Astrocyte of the spinal cord (primary cell): ENCODE data around the gene TIGD3.
A peak's percentile ranks its signal among the peaks of the same experiment; 100 is the strongest.

Source experiments
- DNase-seq: peaks from one replicate; pipeline ENCODE4 v3.0.0; 2011; ENCODE audit warnings: low read depth, low spot score
- H3K4me3 ChIP-seq: 2 replicates; pipeline ENCODE4 v1.5.1; 2011; ENCODE audit warnings: low read depth, mild to moderate bottlenecking, low read length, moderate library complexity
- in situ Hi-C: cut with HindIII; loops from 2 replicates; pipeline ENCODE4 v1.10.0; 2017; ENCODE audit warnings: low sequenced_read_pairs
- TF ChIP-seq, protein P1 (sequence below): IDR thresholded peaks from 2 replicates; pipeline ENCODE4 v1.5.1; 2012; ENCODE audit warnings: low read depth, mild to moderate bottlenecking, low read length, inconsistent platforms

The TIGD3 gene

DNA sequence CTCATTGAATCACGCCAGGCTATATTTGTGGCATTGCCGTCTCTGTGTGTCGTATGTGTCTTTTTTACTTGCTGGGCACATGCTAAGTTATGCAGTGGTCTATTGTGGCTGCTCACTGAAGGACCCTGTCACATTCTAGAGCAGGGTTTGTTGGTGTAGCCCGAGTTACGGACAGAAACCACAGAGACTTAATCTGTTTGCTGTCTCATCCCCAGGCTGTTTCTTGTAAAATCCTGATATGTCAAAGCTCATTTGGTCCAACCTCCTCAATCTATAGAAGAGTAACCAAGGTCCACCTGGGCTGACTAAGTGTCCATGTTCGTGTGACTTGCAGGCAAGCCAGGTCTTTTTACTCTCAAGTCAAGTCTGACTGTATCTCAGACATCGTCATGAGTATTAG lies 15.9 kb upstream of the TIGD3 start:
- in situ Hi-C loops: no loop called here
- DNase-seq: no peak
- TF ChIP-seq, protein P1, sequence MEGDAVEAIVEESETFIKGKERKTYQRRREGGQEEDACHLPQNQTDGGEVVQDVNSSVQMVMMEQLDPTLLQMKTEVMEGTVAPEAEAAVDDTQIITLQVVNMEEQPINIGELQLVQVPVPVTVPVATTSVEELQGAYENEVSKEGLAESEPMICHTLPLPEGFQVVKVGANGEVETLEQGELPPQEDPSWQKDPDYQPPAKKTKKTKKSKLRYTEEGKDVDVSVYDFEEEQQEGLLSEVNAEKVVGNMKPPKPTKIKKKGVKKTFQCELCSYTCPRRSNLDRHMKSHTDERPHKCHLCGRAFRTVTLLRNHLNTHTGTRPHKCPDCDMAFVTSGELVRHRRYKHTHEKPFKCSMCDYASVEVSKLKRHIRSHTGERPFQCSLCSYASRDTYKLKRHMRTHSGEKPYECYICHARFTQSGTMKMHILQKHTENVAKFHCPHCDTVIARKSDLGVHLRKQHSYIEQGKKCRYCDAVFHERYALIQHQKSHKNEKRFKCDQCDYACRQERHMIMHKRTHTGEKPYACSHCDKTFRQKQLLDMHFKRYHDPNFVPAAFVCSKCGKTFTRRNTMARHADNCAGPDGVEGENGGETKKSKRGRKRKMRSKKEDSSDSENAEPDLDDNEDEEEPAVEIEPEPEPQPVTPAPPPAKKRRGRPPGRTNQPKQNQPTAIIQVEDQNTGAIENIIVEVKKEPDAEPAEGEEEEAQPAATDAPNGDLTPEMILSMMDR: no peak
- no peak overlapping the region for H3K4me3 ChIP-seq

DNA sequence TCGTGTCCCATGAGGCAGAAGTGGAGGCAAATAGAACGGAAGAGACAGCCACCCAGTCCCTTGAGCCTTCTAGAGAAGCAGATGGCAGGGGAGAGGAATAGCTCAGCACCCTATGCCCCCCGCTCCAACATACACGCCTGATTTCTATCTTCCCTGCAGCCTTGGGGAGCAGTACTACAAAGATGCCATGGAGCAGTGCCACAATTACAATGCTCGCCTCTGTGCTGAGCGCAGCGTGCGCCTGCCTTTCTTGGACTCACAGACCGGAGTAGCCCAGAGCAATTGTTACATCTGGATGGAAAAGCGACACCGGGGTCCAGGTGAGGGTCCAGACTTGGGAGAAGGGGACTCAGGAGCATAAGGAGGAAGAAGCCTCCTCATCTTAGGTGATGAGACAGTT lies 14.3 kb upstream of the TIGD3 start:
- in situ Hi-C loops: no loop called here
- TF ChIP-seq, protein P1: no peak
- DNase-seq: no peak
- no peak overlapping the region for H3K4me3 ChIP-seq

DNA sequence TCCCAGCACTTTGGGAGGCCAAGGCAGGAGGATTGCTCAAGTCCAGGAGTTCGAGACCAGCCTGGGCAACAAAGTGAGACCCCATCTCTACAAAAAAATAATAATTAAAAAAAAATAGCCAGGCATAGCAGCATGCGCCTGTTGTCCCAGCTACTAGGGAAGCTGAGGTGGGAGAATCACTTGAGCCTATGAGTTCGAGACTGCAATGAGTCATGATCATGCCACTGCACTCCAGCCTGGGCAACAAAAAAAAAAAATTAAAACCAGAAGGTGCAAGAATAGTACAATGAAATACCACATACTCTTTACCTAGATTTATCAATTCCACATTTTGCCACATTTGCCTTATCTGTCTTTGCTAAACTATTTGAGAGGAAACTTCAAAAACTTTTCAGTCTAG lies 12.7 kb upstream of the TIGD3 start:
- DNase-seq: no peak
- TF ChIP-seq, protein P1: no peak
- H3K4me3 ChIP-seq: no peak overlapping the region
- in situ Hi-C loops: no loop called here

DNA sequence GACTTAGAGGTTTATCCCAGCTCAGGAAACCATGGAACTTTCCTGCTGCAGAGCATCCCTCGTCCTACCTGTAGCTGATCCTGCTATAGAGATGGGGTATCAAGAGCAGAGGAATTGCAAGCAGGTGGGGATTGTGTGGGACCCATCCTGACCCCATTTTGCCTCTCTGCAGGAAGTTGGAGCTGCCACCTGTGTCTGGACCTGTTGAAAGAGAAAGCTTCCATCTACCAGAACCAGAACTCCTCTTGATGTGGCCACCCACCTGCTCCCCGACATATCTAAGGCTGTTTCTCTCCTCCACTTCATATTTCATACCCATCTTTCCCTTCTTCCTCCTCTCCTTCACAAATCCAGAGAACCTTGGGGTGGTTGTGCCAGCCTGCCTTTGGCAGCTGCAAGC lies 3.0 kb upstream of the TIGD3 start:
- DNase-seq: no peak

DNA sequence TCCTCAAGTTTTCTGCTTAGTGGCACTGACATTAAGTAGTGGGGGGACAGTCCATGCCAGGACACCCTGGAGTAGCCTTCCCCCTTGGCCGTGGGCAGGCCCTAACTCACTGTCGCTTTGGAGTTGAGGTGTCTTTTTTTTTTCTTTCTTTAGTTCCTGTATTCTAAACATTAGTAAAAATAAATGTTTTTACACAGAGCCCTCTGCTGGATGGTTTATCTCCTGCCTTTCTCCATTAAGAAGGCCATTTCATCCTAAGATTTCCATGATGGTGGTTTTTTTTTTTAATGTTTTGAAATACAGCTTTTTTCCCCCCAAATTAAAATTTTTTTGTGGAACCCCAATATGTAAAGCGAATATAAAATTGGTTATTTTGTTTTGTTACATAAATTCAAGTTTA lies 1.8 kb upstream of the TIGD3 start:
- no peak overlapping the region for H3K4me3 ChIP-seq
- in situ Hi-C loops: no loop called here
- DNase-seq: peak; percentile 29
- TF ChIP-seq, protein P1: peak; percentile 43

More for the DNA sequence above, 3.0 kb upstream of the TIGD3 start:
- in situ Hi-C loops: no loop called here
- TF ChIP-seq, protein P1: no peak
- no peak overlapping the region for H3K4me3 ChIP-seq

DNA sequence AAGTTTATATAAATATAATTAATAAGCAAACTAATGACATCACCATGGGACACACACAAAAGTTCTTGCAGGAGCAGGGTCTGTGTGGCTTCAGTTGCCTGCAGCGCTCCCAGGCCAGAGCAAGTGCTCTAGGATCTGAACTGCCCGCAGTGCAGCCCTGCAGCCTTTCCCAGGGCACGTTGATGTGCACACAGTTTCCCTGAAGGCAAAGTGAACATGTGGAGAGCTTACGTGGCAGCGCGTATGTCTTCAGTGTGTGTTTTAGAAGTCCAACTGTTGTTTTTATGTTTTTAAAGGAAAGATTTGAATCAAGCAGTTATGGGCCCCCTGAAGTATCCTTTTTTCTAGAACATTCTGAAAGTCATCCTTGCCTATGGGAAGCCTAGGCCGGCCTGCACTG lies 1.2 kb upstream of the TIGD3 start:
- in situ Hi-C loops: no loop called here
- no peak overlapping the region for H3K4me3 ChIP-seq
- DNase-seq: no peak
- TF ChIP-seq, protein P1: no peak

DNA sequence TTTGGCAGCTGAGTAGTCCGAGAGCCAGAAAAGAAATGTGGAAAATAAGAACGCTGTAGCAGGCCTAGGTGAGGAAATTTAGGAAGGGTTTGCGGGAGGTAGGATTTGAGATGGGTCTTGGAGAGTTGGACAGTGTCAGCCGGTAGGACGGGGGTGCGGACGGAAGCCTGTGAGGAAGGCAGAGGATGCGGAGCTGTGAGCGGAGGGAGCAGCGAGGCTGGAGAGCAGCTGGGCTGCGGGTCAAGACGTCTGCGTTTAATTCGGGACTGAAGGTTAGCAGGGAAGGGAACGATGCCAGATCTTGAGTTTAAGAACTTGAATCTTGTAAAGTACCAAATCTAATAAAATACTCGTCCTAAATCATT lies 669 bp upstream of the TIGD3 start:
- in situ Hi-C loops: no loop called here
- TF ChIP-seq, protein P1: no peak
- peak overlapping the region; percentile 50 for H3K4me3 ChIP-seq
- DNase-seq: no peak
